MM.1S (cell line): ENCODE measurements around the gene SYN1.

Source experiments
- EZH2 ChIP-seq: fragments of 300-600 bp; sonication (generic); optimal IDR thresholded peaks from 2 replicates; pipeline ENCODE3; 2017; ENCODE audit warnings: low read depth, mild to moderate bottlenecking, antibody characterized with exemption, low read length, mixed read lengths
- TF ChIP-seq, protein P1 (sequence below): fragments of 300-600 bp; sonication (generic); IDR thresholded peaks from 2 replicates; pipeline ENCODE4 v1.5.1; 2016; ENCODE audit warnings: antibody characterized with exemption, low read length, mixed read lengths

DNA sequence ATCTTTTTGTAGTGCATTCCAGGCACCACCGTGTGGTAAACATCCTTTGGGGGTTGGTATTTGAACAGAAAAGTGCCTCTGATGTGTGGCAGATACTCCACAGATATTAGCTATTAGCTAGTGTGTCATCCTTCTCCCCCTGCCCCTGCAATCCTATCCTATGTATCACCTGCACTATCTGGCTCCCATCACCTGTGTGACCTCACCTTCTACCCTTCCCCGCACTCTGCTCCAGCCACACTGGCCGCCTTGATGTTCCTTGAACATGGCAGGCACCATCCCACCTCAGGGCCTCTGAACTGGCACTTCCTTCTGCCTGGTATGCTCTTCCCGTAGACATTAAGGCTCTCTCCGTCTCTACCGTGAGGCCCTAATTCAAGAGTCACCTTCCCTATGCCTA, 27.0 kb upstream of the SYN1 start:
- TF ChIP-seq, protein P1, sequence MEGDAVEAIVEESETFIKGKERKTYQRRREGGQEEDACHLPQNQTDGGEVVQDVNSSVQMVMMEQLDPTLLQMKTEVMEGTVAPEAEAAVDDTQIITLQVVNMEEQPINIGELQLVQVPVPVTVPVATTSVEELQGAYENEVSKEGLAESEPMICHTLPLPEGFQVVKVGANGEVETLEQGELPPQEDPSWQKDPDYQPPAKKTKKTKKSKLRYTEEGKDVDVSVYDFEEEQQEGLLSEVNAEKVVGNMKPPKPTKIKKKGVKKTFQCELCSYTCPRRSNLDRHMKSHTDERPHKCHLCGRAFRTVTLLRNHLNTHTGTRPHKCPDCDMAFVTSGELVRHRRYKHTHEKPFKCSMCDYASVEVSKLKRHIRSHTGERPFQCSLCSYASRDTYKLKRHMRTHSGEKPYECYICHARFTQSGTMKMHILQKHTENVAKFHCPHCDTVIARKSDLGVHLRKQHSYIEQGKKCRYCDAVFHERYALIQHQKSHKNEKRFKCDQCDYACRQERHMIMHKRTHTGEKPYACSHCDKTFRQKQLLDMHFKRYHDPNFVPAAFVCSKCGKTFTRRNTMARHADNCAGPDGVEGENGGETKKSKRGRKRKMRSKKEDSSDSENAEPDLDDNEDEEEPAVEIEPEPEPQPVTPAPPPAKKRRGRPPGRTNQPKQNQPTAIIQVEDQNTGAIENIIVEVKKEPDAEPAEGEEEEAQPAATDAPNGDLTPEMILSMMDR: no peak
- no peak for TF ChIP-seq EZH2
